CD4-positive, alpha-beta T cell treated with Interleukin-21 for 1 hour (primary cell): Measurements from ENCODE around the gene MSH3.
"Not testable (repeated sequence)": the region's sequence is repeated elsewhere in the genome, so short reads cannot be mapped to it uniquely, and the experiment has no call there.

Source experiments
- DNase-seq: peaks from one replicate; pipeline ENCODE4 v3.0.0-alpha.2; 2020

The MSH3 gene

GRCh38 chr5:80659106-80659505, 4.7 kb downstream of the MSH3 start:
- no peak for DNase-seq

GRCh38 chr5:80660661-80661060, 6.2 kb downstream of the MSH3 start:
- DNase-seq, result not testable (repeated sequence)

GRCh38 chr5:80662108-80662507, 7.7 kb downstream of the MSH3 start:
- DNase-seq, result no peak

- DNase-seq, result no peak
These were observed 10.6 kb downstream of the MSH3 start for GRCh38 chr5:80665057-80665456.

GRCh38 chr5:80667384-80667783, 12.9 kb downstream of the MSH3 start:
- no peak for DNase-seq

- no peak for DNase-seq
These were observed 13.8 kb downstream of the MSH3 start for GRCh38 chr5:80668016-80668969.

GRCh38 chr5:80672140-80672736, 17.8 kb downstream of the MSH3 start:
- DNase-seq, result peak; percentile 67

- DNase-seq, result no peak
These were observed 22.3 kb downstream of the MSH3 start for GRCh38 chr5:80676706-80677105.

GRCh38 chr5:80686757-80687156, 32.3 kb downstream of the MSH3 start:
- peak; percentile 36 for DNase-seq

GRCh38 chr5:80688648-80689420, 34.4 kb downstream of the MSH3 start:
- DNase-seq, result no peak

- DNase-seq, result no peak
These were observed 35.2 kb downstream of the MSH3 start for GRCh38 chr5:80689627-80690026.

GRCh38 chr5:80695666-80696065, 41.2 kb downstream of the MSH3 start:
- DNase-seq, result no peak

- DNase-seq, result no peak
These were observed 42.0 kb downstream of the MSH3 start for GRCh38 chr5:80696450-80696849.

- DNase-seq, result no peak
These were observed 42.6 kb downstream of the MSH3 start for GRCh38 chr5:80697100-80697499.

- DNase-seq, result no peak
These were observed 43.9 kb downstream of the MSH3 start for GRCh38 chr5:80698369-80698768.

GRCh38 chr5:80701597-80701996, 47.1 kb downstream of the MSH3 start:
- DNase-seq, result no peak

GRCh38 chr5:80703291-80703690, 48.8 kb downstream of the MSH3 start:
- DNase-seq, result no peak

GRCh38 chr5:80703747-80704146, 49.3 kb downstream of the MSH3 start:
- DNase-seq, result no peak

GRCh38 chr5:80704221-80704620, 49.8 kb downstream of the MSH3 start:
- DNase-seq, result no peak

- DNase-seq, result no peak
These were observed 50.8 kb downstream of the MSH3 start for GRCh38 chr5:80705216-80705769.

- no peak for DNase-seq
These were observed 51.3 kb downstream of the MSH3 start for GRCh38 chr5:80705801-80706200.

GRCh38 chr5:80706835-80707447, 52.5 kb downstream of the MSH3 start:
- DNase-seq, result no peak

GRCh38 chr5:80707645-80708044, 53.2 kb downstream of the MSH3 start:
- DNase-seq, result no peak
